ENCODE measurements around the gene TFG.

Gene TFG

DNA sequence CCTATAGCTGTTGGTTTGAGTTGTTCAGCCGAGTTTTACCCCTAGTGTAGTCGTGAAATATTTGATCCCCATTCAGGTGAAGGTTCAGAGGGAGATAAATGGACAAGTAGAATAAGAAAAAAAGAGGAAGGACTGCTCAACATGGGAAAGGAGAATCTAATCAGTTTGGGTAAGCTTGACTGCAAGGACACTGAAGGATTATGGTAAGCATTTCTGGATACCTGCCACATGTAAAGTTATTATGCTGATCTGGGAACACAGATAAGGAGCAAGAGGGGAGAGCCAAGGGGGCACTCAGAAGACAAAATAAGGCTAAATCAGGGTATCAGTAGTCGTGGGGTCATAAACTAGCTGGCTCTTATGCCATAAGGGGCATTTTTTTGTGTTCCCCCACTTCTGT, 49.9 kb downstream of the TFG start:
- DNase-seq: no peak

DNA sequence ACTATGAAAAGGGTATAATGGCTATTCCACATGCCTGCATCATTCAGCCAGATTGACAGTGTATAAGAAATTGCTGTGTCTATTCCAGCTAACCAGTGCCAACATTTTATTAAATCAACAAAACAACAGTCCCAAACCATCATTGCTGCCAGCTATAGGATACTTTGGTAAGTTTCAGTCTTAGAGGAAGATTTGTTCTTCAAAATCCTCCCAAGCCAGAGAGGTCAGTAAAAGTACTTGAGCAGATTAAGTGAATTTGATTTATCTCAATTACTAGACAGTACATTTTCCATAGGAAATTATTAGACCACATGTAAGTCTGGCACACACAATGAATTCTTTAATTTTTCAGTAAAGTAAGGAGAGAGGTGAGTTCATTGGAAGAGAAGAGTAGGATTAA, 50.7 kb downstream of the TFG start:
- DNase-seq: no peak

GRCh38 chr3:100760377-100760776, 51.1 kb downstream of the TFG start:
- DNase-seq: no peak

GRCh38 chr3:100761211-100761942, 52.1 kb downstream of the TFG start:
- DNase-seq: no peak

- no peak for DNase-seq
These were observed 52.7 kb downstream of the TFG start for GRCh38 chr3:100761951-100762350.

DNA sequence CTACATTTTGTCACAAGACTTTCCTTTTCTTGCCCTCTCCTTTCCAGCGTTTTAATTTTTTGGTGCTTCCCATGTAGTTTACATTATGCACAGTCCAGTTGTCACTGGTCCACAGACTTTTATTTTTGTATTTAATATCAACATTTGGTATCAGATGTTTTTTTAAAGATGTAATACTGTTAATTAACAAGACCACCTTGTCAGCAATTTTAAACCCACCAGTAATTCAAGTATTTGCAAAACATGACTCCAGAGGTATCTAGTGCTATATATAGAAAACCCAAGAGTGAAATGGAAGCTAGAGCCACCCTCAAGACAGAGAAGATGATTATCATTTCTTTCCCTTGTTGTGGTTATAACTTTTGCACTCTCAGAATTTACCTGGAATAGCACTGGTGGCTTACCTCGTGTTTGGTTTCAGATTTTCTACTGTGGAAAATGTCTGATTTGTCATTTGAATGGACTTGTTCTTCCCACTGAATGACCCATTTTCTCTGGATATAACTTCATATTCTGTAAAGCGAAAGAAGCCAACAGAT, 56.2 kb downstream of the TFG start:
- no peak for DNase-seq

- DNase-seq: no peak
These were observed 56.8 kb downstream of the TFG start for GRCh38 chr3:100766069-100766468.

DNA sequence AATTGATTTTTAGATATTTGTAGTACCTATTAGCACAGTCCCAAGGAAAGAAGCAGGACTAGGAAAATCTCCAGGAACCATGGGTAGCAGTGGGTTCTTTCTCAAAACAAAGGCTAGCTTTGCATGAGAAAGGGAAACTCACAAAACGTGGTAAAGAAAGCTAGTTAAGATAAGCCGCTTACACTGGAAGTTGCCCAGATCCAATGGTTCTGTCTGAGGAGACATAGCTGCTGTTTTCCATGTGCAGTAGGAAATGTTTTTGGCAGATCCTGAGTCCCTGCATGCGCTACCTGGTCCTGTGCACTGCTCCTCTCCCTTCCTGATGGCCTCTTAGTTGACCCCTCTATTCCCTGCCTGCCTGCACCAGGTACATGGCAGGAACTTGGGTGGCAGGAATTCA, 60.4 kb downstream of the TFG start:
- DNase-seq: no peak

DNA sequence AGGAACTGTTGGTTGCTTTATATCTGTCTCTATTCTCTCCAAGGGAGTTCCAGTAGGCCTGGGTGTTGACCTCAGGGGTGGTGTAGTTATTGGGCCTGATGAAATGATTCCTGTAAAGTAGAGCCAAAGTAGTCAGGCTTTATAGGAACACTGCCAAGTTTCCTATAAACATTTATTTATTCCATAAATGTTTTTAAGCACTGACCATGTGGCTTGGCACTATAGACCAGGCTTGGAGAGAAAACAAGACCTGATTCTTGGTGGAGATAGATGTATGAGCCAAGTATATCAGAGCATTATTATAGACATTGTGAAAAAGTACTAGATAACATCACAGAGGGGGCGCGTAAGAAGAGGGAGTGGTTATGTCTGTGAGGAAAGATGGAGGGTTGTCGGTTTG, 65.9 kb downstream of the TFG start:
- no peak for DNase-seq

DNA sequence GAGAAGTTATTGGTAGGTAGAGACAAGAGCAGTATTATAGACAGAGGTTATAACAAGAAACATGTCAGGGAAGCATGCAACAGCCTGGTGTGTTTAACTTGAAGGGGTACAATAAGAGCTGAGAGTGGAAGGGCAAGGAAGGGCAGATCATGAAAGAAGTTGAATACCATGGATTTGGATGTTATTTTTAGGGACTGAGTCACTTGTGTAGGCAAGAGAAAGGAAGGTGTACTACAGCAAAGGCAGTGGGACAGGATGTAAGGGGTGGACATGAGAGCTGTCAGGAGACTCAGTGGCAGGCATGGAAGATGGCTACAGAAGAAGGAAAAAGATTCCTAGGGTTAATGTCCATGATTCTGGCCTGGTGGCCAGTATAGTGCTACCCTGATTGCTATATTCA, 66.4 kb downstream of the TFG start:
- DNase-seq: no peak

DNA sequence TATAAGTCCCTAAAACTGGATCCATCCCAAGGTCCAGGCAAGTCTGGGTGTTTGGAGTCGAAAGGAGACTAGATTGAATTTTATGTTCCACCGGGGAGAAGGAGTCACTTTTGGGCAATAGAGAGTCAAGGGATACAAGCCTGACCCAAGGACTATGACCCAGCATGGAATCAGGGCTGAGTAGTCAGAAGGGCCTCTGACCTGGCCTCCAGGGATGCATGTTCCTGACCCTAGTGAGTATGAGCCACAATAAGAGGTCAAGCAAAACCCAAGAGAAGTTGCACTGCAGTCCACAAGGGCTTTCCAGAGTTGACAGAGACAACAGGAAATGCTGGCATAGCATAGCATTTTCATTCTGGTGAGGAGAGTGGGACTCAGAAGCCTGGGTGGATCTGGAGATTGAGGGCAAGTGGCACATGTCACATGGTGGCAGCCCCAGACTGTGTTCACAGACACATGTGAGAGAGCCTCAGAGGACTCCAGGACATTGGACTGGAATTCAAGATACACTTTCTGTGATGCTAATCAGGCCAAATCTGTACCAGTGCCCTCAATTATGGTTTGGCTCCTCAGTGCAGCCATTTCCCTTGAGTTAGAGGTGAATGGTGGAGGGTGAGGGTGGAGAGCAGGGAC, 66.9 kb downstream of the TFG start:
- DNase-seq: no peak

DNA sequence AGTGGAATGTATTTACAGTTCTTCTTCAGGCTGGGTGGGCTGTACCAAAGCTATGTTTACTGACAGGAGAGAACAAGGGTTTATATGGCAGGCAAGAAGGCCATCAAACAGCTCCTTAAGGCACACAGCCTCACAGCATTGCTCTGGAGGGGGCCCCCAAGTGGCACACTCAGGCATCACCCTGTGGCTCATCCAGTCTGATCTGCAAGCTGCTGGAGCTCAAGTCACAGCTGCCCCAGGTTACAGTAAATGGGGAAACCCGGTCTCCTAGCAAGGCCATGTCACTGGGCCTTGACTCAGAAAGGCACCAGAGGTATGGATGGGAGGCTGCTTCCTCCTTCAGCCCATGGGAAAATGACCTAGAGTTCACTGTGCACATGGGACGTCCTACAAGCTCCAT, 67.5 kb downstream of the TFG start:
- no peak for DNase-seq

- no peak for DNase-seq
These were observed 68.0 kb downstream of the TFG start for GRCh38 chr3:100777271-100777670.

GRCh38 chr3:100779480-100779879, 70.2 kb downstream of the TFG start:
- no peak for DNase-seq

DNA sequence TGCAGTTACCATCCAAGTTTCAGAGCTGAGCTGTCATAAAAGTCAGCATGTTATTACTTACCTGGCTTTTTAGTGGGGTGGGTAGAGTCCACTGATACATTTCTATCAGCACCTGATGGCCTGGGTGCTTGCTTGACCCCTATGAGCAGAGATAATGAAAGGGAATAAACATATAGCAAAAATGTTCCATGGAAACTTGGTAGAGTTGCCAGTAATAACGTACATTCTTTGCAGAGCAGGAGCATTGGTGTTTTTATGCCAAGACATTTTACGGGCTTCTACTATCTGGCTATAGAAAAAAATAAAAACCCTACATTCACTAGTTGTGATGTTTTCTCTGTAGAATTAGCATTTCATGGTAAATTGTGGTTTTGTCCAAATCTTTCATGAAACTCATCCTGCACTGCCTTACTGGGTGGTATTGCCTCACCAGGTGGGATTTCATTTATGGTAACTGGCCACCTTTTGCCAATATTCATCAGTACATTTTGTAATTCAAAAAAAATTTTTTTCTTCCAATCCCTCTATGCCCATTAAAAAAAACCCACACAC, 70.9 kb downstream of the TFG start:
- no peak for DNase-seq

DNA sequence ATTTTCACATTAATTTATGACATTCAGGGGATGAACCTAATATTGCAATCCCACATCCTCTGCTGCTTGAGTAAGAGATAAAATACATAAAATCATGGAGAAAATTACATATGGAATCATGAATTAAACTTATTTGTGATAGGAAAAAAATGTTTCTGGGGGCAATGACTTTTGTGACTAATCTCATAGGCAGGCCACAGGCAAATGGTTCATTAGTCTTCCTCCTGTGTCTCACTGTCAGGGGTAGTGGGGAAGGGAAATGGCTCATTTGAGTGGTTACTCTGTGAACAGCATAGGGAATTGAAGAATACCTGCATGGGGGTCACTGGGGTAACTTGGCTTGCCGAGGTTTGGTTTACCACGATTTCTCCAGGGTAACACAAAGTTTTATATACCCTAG, 72.0 kb downstream of the TFG start:
- no peak for DNase-seq

GRCh38 chr3:100782348-100782747, 73.1 kb downstream of the TFG start:
- no peak for DNase-seq

- no peak for DNase-seq
These were observed 73.6 kb downstream of the TFG start for GRCh38 chr3:100782906-100783305.

DNA sequence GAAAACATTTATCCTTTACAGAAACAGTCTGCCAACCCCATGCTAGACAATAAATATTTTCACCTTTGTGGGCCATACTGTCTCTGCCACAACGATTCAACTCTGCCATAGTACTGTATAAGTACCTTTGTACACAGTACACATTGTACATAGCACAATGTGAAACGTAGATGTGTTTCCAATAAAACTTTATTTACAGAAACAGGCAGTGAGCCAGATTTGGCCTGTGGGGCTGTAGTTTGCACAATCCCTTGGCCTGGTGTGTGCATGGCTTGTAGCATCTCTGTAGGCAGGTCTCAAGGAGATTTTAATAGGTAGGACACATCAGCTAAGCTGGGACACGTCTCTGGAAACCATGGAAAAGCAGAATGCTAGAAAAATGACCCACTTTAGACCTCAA, 74.3 kb downstream of the TFG start:
- DNase-seq: no peak

GRCh38 chr3:100789579-100789978, 80.3 kb downstream of the TFG start:
- no peak for DNase-seq

GRCh38 chr3:100796556-100796955, 87.3 kb downstream of the TFG start:
- no peak for DNase-seq

- DNase-seq: no peak
These were observed 88.7 kb downstream of the TFG start for GRCh38 chr3:100798012-100798411.

Data from NCI-H1436 treated with DMSO at 0.1 percent for 48 hours (cell line).